SK-N-MC (cell line): ENCODE measurements around the gene MSI1.
"Not testable (repeated sequence)": the region's sequence is repeated elsewhere in the genome, so short reads cannot be mapped to it uniquely, and the experiment has no call there.

Experiments
- DNase-seq: peaks from one replicate; pipeline ENCODE4 v3.0.0-alpha.2; 2011; ENCODE audit warnings: low read depth, low spot score
- H3K27ac ChIP-seq: fragments of 200-600 bp; sonication (generic); 2 replicates; pipeline ENCODE4 v1.5.1; 2016; ENCODE audit warnings: mixed run types
- H3K36me3 ChIP-seq: fragments of 200-600 bp; sonication (generic); 2 replicates; pipeline ENCODE4 v1.6.1; 2017; ENCODE audit warnings: antibody characterized with exemption, low read length, mixed read lengths; ENCODE audit not compliant: insufficient read depth
- H3K4me3 ChIP-seq: fragments of 200-600 bp; sonication (generic); 2 replicates; pipeline ENCODE4 v1.5.1; 2016
- H3K9ac ChIP-seq: fragments of 200-600 bp; sonication (generic); 2 replicates; pipeline ENCODE4 v1.8.0; 2017; ENCODE audit warnings: mixed run types, mixed read lengths; ENCODE audit not compliant: insufficient read length
- H3K9me3 ChIP-seq: fragments of 200-600 bp; sonication (generic); 2 replicates; pipeline ENCODE4 v1.6.1; 2017; ENCODE audit warnings: low read depth, mild to moderate bottlenecking, antibody characterized with exemption, low read length, moderate library complexity, mixed read lengths
- EZH2 ChIP-seq: fragments of 200-600 bp; sonication (generic); IDR thresholded peaks from one replicate; pipeline ENCODE4 v1.6.1; 2017; ENCODE audit warnings: antibody characterized with exemption
- FOXP2 ChIP-seq: optimal IDR thresholded peaks from 2 replicates; pipeline ENCODE3; 2011; ENCODE audit warnings: mild to moderate bottlenecking, moderate library complexity; ENCODE audit not compliant: insufficient read depth; ENCODE audit errors: extremely low read length, control extremely low read depth
- POLR2AphosphoS5 ChIP-seq: IDR thresholded peaks from 2 replicates; pipeline ENCODE4 v1.6.1; 2012; ENCODE audit warnings: mild to moderate bottlenecking, low read depth, low read length, borderline replicate concordance

The MSI1 gene

GRCh38 chr12:120343039-120343537 lies 25.9 kb downstream of the MSI1 start:
- H3K9ac ChIP-seq = no peak overlapping the region
- no peak for DNase-seq
- peaks cover 9% of the 10 kb centered on the region; the same call in 1 of the 2 replicates for H3K36me3 ChIP-seq
- H3K27ac ChIP-seq = no peak overlapping the region
- no peak for TF ChIP-seq FOXP2
- TF ChIP-seq POLR2AphosphoS5 = no peak
- TF ChIP-seq EZH2 = no peak
- no peaks in the 10 kb centered on the region for H3K9me3 ChIP-seq
- H3K4me3 ChIP-seq = no peak overlapping the region

- DNase-seq = no peak
- Histone ChIP-seq H3K36me3 (peaks cover 2% of the 10 kb centered on the region; the same call in 1 of the 2 replicates), H3K27ac (no peak overlapping the region), H3K9me3 (no peaks in the 10 kb centered on the region), H3K4me3 (no peak overlapping the region), H3K9ac (no peak overlapping the region)
- TF ChIP-seq FOXP2 (no peak), EZH2 (no peak), POLR2AphosphoS5 (no peak)
These were observed 26.6 kb downstream of the MSI1 start for GRCh38 chr12:120342175-120343038.

GRCh38 chr12:120339256-120339655 lies 29.7 kb downstream of the MSI1 start:
- TF ChIP-seq EZH2 (no peak), POLR2AphosphoS5 (no peak), FOXP2 (no peak)
- DNase-seq = no peak
- Histone ChIP-seq H3K27ac (no peak overlapping the region), H3K9ac (no peak overlapping the region), H3K36me3 (no peaks in the 10 kb centered on the region), H3K9me3 (peaks cover 3% of the 10 kb centered on the region; the same call in 1 of the 2 replicates), H3K4me3 (no peak overlapping the region)

GRCh38 chr12:120337730-120338129 lies 31.2 kb downstream of the MSI1 start:
- peaks cover 3% of the 10 kb centered on the region; the same call in 1 of the 2 replicates for H3K9me3 ChIP-seq
- TF ChIP-seq POLR2AphosphoS5 (no peak), EZH2 (no peak), FOXP2 (no peak)
- no peak for DNase-seq
- H3K27ac ChIP-seq = no peak overlapping the region
- no peaks in the 10 kb centered on the region for H3K36me3 ChIP-seq
- no peak overlapping the region for H3K9ac ChIP-seq
- H3K4me3 ChIP-seq = no peak overlapping the region

- not testable (repeated sequence) for DNase-seq, H3K9me3 ChIP-seq, H3K27ac ChIP-seq, H3K9ac ChIP-seq, H3K4me3 ChIP-seq, H3K36me3 ChIP-seq
These were observed 32.6 kb downstream of the MSI1 start for GRCh38 chr12:120336392-120336791.

GRCh38 chr12:120335447-120335846 lies 33.5 kb downstream of the MSI1 start:
- DNase-seq, H3K9me3 ChIP-seq, H3K36me3 ChIP-seq, H3K4me3 ChIP-seq, H3K9ac ChIP-seq, H3K27ac ChIP-seq: not testable (repeated sequence)

- DNase-seq = no peak
- TF ChIP-seq EZH2 = no peak
- no peak for TF ChIP-seq FOXP2
- no peak for TF ChIP-seq POLR2AphosphoS5
- no peak overlapping the region for H3K4me3 ChIP-seq
These were observed 36.4 kb downstream of the MSI1 start for GRCh38 chr12:120332523-120332922.

GRCh38 chr12:120332041-120332440 lies 36.9 kb downstream of the MSI1 start:
- no peak overlapping the region for H3K4me3 ChIP-seq
- H3K36me3 ChIP-seq = no peaks in the 10 kb centered on the region
- H3K9ac ChIP-seq = no peak overlapping the region
- peaks cover 3% of the 10 kb centered on the region; the same call in 1 of the 2 replicates for H3K9me3 ChIP-seq
- no peak for TF ChIP-seq POLR2AphosphoS5
- H3K27ac ChIP-seq = no peak overlapping the region
- no peak for DNase-seq

More at GRCh38 chr12:120332523-120332922, 36.4 kb downstream of the MSI1 start:
- Histone ChIP-seq H3K9ac (no peak overlapping the region), H3K27ac (no peak overlapping the region), H3K9me3 (peaks cover 3% of the 10 kb centered on the region; the same call in 1 of the 2 replicates), H3K36me3 (no peaks in the 10 kb centered on the region)

- H3K27ac ChIP-seq = no peak overlapping the region
- H3K9me3 ChIP-seq = no peaks in the 10 kb centered on the region
- no peak overlapping the region for H3K4me3 ChIP-seq
- no peaks in the 10 kb centered on the region for H3K36me3 ChIP-seq
- DNase-seq = no peak
- TF ChIP-seq FOXP2 (no peak), POLR2AphosphoS5 (no peak), EZH2 (no peak)
- no peak overlapping the region for H3K9ac ChIP-seq
These were observed 37.6 kb downstream of the MSI1 start for GRCh38 chr12:120331390-120331789.
